ENCODE measurements around the gene MTHFD1. TPM values are rescaled to one million over a fixed set of nuclear protein-coding genes. Genes with fewer than 3 reads are reported as not detected.
A peak's percentile ranks its signal among the peaks of the same experiment; 100 is the strongest.

MTHFD1 gene
- total RNA-seq, 1 experiment from 2014 or later, result 72.7 TPM

GRCh38 chr14:64503434-64504309 is 115.5 kb downstream of the MTHFD1 start, which contains the start of gene ZBTB25:
TSS of gene ZBTB25 (minus strand) at chr14:64503838. CDS start at chr14:64490533, 13,305 bp downstream.
- H3K9me3 Mint-ChIP-seq (ENCODE audit: unreplicated experiment), result no peaks in the 10 kb centered on the region
- peaks cover 51% of the 10 kb centered on the region for H3K4me1 Mint-ChIP-seq (ENCODE audit: insufficient read depth, unreplicated experiment)
- ChIA-PET POLR2A (interaction anchor here (0.7 to 5.4 kb wide), 42 partner anchors 10 to 589 kb away, joined by 3 to 36 read pairs (median 6); partner anchors contain the start of genes HSPA2, MTHFD1 and PLEKHG3), CTCF (interaction anchor here (0.8 to 2.0 kb wide), 3 partner anchors 19 to 133 kb away, joined by 3 to 10 read pairs (median 4); no protein-coding TSS in a partner anchor)
- TF ChIP-seq CTCF (IDR thresholded peaks at IDR 0.05; ENCODE audit: unreplicated experiment), result no peak
- H3K36me3 Mint-ChIP-seq (ENCODE audit: insufficient read depth, unreplicated experiment), result peaks cover 31% of the 10 kb centered on the region
- intact Hi-C loops (cut with micrococcal nuclease), result loop anchor here (1.0 to 10.0 kb wide), 3 partner anchors 37 to 259 kb away; partner anchors contain the start of gene HSPA2
- H3K27ac Mint-ChIP-seq (ENCODE audit: low read depth, unreplicated experiment), result peak within 1 kb of the TSS; percentile 98
- peak within 1 kb of the TSS; percentile 83 for H3K4me3 Mint-ChIP-seq (ENCODE audit: unreplicated experiment)
- DNase-seq (ENCODE audit: unreplicated experiment), result peak; percentile 90
- no peaks in the 10 kb centered on the region for H3K27me3 Mint-ChIP-seq (ENCODE audit: insufficient read depth, unreplicated experiment)
- BruUV-seq (replicated peaks), result no TSS peak

GRCh38 chr14:64504310-64504896 is 116.2 kb downstream of the MTHFD1 start, which contains the start of gene ZBTB1:
TSS of gene ZBTB1 (plus strand) at chr14:64504770. CDS start at chr14:64521505, 16,735 bp downstream.
- peak; percentile 87 for DNase-seq (ENCODE audit: unreplicated experiment)
- Mint-ChIP-seq H3K9me3 (ENCODE audit: unreplicated experiment) (no peaks in the 10 kb centered on the region), H3K4me1 (ENCODE audit: insufficient read depth, unreplicated experiment) (peaks cover 51% of the 10 kb centered on the region), H3K36me3 (ENCODE audit: insufficient read depth, unreplicated experiment) (peaks cover 31% of the 10 kb centered on the region), H3K27me3 (ENCODE audit: insufficient read depth, unreplicated experiment) (no peaks in the 10 kb centered on the region), H3K27ac (ENCODE audit: low read depth, unreplicated experiment) (peak within 1 kb of the TSS; percentile 98), H3K4me3 (ENCODE audit: unreplicated experiment) (peak within 1 kb of the TSS; percentile 83)
- no peak for TF ChIP-seq CTCF (IDR thresholded peaks at IDR 0.05; ENCODE audit: unreplicated experiment)
- POLR2A ChIA-PET, result interaction anchor here (0.6 to 5.4 kb wide), 28 partner anchors 8 to 452 kb away, joined by 3 to 35 read pairs (median 6); partner anchors contain the start of genes HSPA2, MTHFD1 and PLEKHG3
- no TSS peak for BruUV-seq (replicated peaks)
- CTCF ChIA-PET, result interaction anchor here (2.0 kb wide), 1 partner anchor 132 kb away, joined by 10 read pairs; no protein-coding TSS in a partner anchor
- intact Hi-C loops (cut with micrococcal nuclease), result loop anchor here (5.0 to 10.0 kb wide), 2 partner anchors 160 to 258 kb away; no protein-coding TSS in a partner anchor

GRCh38 chr14:64504897-64505794 is 117.0 kb downstream of the MTHFD1 start:
- H3K27me3 Mint-ChIP-seq (ENCODE audit: insufficient read depth, unreplicated experiment), result no peaks in the 10 kb centered on the region
- peaks cover 33% of the 10 kb centered on the region for H3K36me3 Mint-ChIP-seq (ENCODE audit: insufficient read depth, unreplicated experiment)
- H3K27ac Mint-ChIP-seq (ENCODE audit: low read depth, unreplicated experiment), result peak overlapping the region; percentile 98
- H3K9me3 Mint-ChIP-seq (ENCODE audit: unreplicated experiment), result no peaks in the 10 kb centered on the region
- H3K4me1 Mint-ChIP-seq (ENCODE audit: insufficient read depth, unreplicated experiment), result peaks cover 48% of the 10 kb centered on the region
- POLR2A ChIA-PET, result interaction anchor here (0.6 to 5.4 kb wide), 39 partner anchors 9 to 863 kb away, joined by 3 to 35 read pairs (median 4); partner anchors contain the start of genes HSPA2, MTHFD1, PLEKHG3 and WDR89
- DNase-seq (ENCODE audit: unreplicated experiment), result peak; percentile 93
- CTCF ChIA-PET, result interaction anchor here (0.5 to 1.3 kb wide), 2 partner anchors 132 to 363 kb away, joined by 3 to 6 read pairs; no protein-coding TSS in a partner anchor
- no peak for TF ChIP-seq CTCF (IDR thresholded peaks at IDR 0.05; ENCODE audit: unreplicated experiment)
- H3K4me3 Mint-ChIP-seq (ENCODE audit: unreplicated experiment), result peak overlapping the region; percentile 83
- BruUV-seq (replicated peaks), result no TSS peak
- intact Hi-C loops (cut with micrococcal nuclease), result loop anchor here (5.0 to 10.0 kb wide), 2 partner anchors 160 to 257 kb away; no protein-coding TSS in a partner anchor

Measured in MCF 10A (cell line).